HepG2 (cell line): ENCODE data around the gene UCK2. TPM values are rescaled to one million over a fixed set of nuclear protein-coding genes. Genes with fewer than 3 reads are reported as not detected.

Experiments
- ATAC-seq: fragments of 200-7000 bp; cut with Tn5 transposase; 3 replicates; pipeline ENCODE4 v1.9.1; 2020; ENCODE audit warnings: mild to moderate bottlenecking, moderate library complexity
- BruUV-seq: library from RNA; stranded (reverse); fragments of 400-500 nt; replicated peaks from 2 replicates; lab custom pipeline; 2021; lab: Mats Ljungman, UMichigan
- CTCF ChIA-PET: fragments of 300-600 bp; formaldehyde crosslinking; extraction: SDS; loops from one replicate; lab custom pipeline; 2021; ENCODE audit warnings: low total read pairs, inconsistent platforms, low intra/inter-chr PET ratio; lab: Yijun Ruan, JAX
- POLR2A ChIA-PET: fragments of 350-600 bp; sonication (Branson Sonifier 250); formaldehyde crosslinking; loops from one replicate; lab custom pipeline; 2020; ENCODE audit warnings: antibody characterized with exemption, inconsistent platforms; lab: Yijun Ruan, JAX
- DNase-seq: peaks from one replicate; pipeline ENCODE4 v3.0.0-alpha.2; 2015; ENCODE audit warnings: low spot score
- FAIRE-seq: peaks from 3 replicates; lab custom pipeline; 2011; peaks lifted over from hg19 to GRCh38; lab: Jason Lieb, UNC
- H2AFZ ChIP-seq: one replicate; pipeline ENCODE4 v1.6.1; 2011; ENCODE audit warnings: low read length, inconsistent platforms
- H3K27ac ChIP-seq: fragments of 300-600 bp; 3 replicates; pipeline ENCODE4 v1.8.0; 2011; ENCODE audit warnings: mixed run types, mild to moderate bottlenecking, mixed read lengths, low read length, inconsistent platforms; ENCODE audit not compliant: insufficient read depth; ENCODE audit errors: extremely low read length
- H3K27me3 ChIP-seq, 2 experiments: fragments of 200-600 bp in 1 of 2; 2 replicates in 1 of 2; 3 replicates in 1 of 2; pipeline versions ENCODE4 v1.6.0 to v1.8.0; 2011; ENCODE audit warnings: low read length in 2 of 2, mild to moderate bottlenecking in 2 of 2, moderate library complexity in 2 of 2, inconsistent platforms in 1 of 2; ENCODE audit not compliant: insufficient read depth in 2 of 2, control insufficient read depth in 1 of 2
- H3K36me3 ChIP-seq, 2 experiments: fragments of 200-600 bp in 1 of 2; replicated peaks in 1 of 2; 2 replicates in 1 of 2; 3 replicates in 1 of 2; pipeline versions ENCODE4 v1.5.1 to v1.8.0; 2011; ENCODE audit warnings: low read length in 2 of 2, inconsistent platforms in 1 of 2; ENCODE audit not compliant: insufficient read depth in 2 of 2, control insufficient read depth in 1 of 2
- H3K4me1 ChIP-seq: 2 replicates; pipeline ENCODE4 v1.5.1; 2012; ENCODE audit warnings: low read length, inconsistent platforms; ENCODE audit not compliant: insufficient read depth
- H3K4me2 ChIP-seq: 2 replicates; pipeline ENCODE4 v1.6.0; 2011; ENCODE audit warnings: low read depth, low read length, inconsistent platforms
- H3K4me3 ChIP-seq, 3 experiments: fragments of 200-600 bp in 1 of 3; sonication (generic), shearing (Covaris generic) in 1 of 3; replicated peaks in 1 of 3; 2 replicates each; pipeline ENCODE4 v1.5.1; 2011 to 2016; ENCODE audit warnings: low read length in 3 of 3, inconsistent platforms in 2 of 3, low read depth in 2 of 3, mild to moderate bottlenecking in 2 of 3, control low read depth in 1 of 3, mixed read lengths in 1 of 3; ENCODE audit not compliant: insufficient read depth in 1 of 3
- H3K79me2 ChIP-seq: one replicate; pipeline ENCODE4 v1.6.1; 2011; ENCODE audit warnings: low read length, inconsistent platforms; ENCODE audit not compliant: insufficient read depth
- H3K9ac ChIP-seq: 2 replicates; pipeline ENCODE4 v1.6.0; 2011; ENCODE audit warnings: mild to moderate bottlenecking, low read depth, low read length, inconsistent platforms; ENCODE audit not compliant: insufficient read depth
- H3K9me3 ChIP-seq: 2 replicates; pipeline ENCODE4 v1.5.1; 2012; ENCODE audit warnings: mild to moderate bottlenecking, low read length
- H4K20me1 ChIP-seq: 2 replicates; pipeline ENCODE4 v1.6.0; 2011; ENCODE audit warnings: inconsistent platforms, mild to moderate bottlenecking, low read length, moderate library complexity; ENCODE audit not compliant: insufficient read depth
- ATAD3A ChIP-seq: sonication (generic); formaldehyde crosslinking; IDR thresholded peaks from 2 replicates; pipeline ENCODE4 v1.4.0; 2020; ENCODE audit warnings: missing genetic modification reagents
- BATF2 ChIP-seq: sonication (generic); formaldehyde crosslinking; IDR thresholded peaks from 2 replicates; pipeline ENCODE4 v1.8.0; 2022; ENCODE audit warnings: mild to moderate bottlenecking, missing genetic modification reagents, moderate library complexity
- BCLAF1 ChIP-seq: fragments of 450-650 bp; IDR thresholded peaks from 2 replicates; pipeline ENCODE4 v1.6.1; 2017; ENCODE audit warnings: mild to moderate bottlenecking
- CBX2 ChIP-seq, 2 experiments: fragments of 200-600 bp in 1 of 2; sonication (generic); formaldehyde crosslinking in 1 of 2; IDR thresholded peaks; 2 replicates each; pipeline versions ENCODE4 v1.7.0 to v1.8.1; 2018 to 2022; ENCODE audit warnings: low read depth in 2 of 2, low read length in 1 of 2, mild to moderate bottlenecking in 1 of 2, missing genetic modification reagents in 1 of 2
- CEBPG ChIP-seq: IDR thresholded peaks from 2 replicates; pipeline ENCODE4 v1.6.1; 2016
- FOXA1 ChIP-seq, 2 experiments: fragments of 450-650 bp in 1 of 2; sonication (generic) in 1 of 2; formaldehyde crosslinking in 1 of 2; IDR thresholded peaks; 2 replicates each; pipeline versions ENCODE4 v1.4.0 to v1.6.1; 2016 to 2020; ENCODE audit warnings: missing genetic modification reagents in 1 of 2
- NCOR1 ChIP-seq: fragments of 200-600 bp; sonication (generic); IDR thresholded peaks from 2 replicates; pipeline ENCODE4 v1.7.0; 2017; ENCODE audit warnings: antibody characterized with exemption, low read length, borderline replicate concordance
- NFKB2 ChIP-seq: sonication (generic); formaldehyde crosslinking; IDR thresholded peaks from 2 replicates; pipeline ENCODE4 v1.4.0; 2020; ENCODE audit warnings: missing genetic modification reagents, borderline replicate concordance
- TBX2 ChIP-seq: sonication (generic); formaldehyde crosslinking; IDR thresholded peaks from 2 replicates; pipeline ENCODE4 v1.5.0; 2020; ENCODE audit warnings: missing genetic modification reagents, mild to moderate bottlenecking, borderline replicate concordance
- TIGD3 ChIP-seq: sonication (generic); formaldehyde crosslinking; IDR thresholded peaks from 2 replicates; pipeline ENCODE4 v1.5.1; 2020; ENCODE audit warnings: mild to moderate bottlenecking, missing genetic modification reagents, borderline replicate concordance
- TOE1 ChIP-seq: sonication (generic); formaldehyde crosslinking; IDR thresholded peaks from 2 replicates; pipeline ENCODE4 v1.4.0; 2020; ENCODE audit warnings: mild to moderate bottlenecking, missing genetic modification reagents
- U2AF2 ChIP-seq: fragments of 200-400 bp; formaldehyde crosslinking; IDR thresholded peaks from 2 replicates; pipeline ENCODE4 v1.6.1; 2017; ENCODE audit warnings: low read depth, mild to moderate bottlenecking, low read length
- ZGPAT ChIP-seq: IDR thresholded peaks from 2 replicates; pipeline ENCODE4 v1.6.1; 2016; ENCODE audit warnings: mild to moderate bottlenecking
- ZNF34 ChIP-seq: sonication (generic); formaldehyde crosslinking; IDR thresholded peaks from 2 replicates; pipeline ENCODE4 v1.4.0; 2020; ENCODE audit warnings: mild to moderate bottlenecking, missing genetic modification reagents, borderline replicate concordance
- ZNF431 ChIP-seq: sonication (generic); formaldehyde crosslinking; IDR thresholded peaks from 2 replicates; pipeline ENCODE4 v1.9.0; 2022; ENCODE audit warnings: missing genetic modification reagents, low read depth, mild to moderate bottlenecking, borderline replicate concordance
- ZNF724P ChIP-seq: sonication (generic); formaldehyde crosslinking; IDR thresholded peaks from 2 replicates; pipeline ENCODE4 v1.8.0; 2022; ENCODE audit warnings: missing genetic modification reagents, borderline replicate concordance
- WGBS: methylation state at CpG from one replicate; pipeline ENCODE4 v1.1.6; 2017; ENCODE audit warnings: low lambda C conversion rate; 5-methylcytosine and 5-hydroxymethylcytosine counted together
- in situ Hi-C: cut with HindIII; loops from 2 replicates; pipeline ENCODE4 v1.10.0; 2017; ENCODE audit warnings: low pct_unique_long_range_greater_than_20kb; ENCODE audit not compliant: extremely low pct_ligation_motif_present
- intact Hi-C: fragments of 100-400 bp; cut with micrococcal nuclease; formaldehyde crosslinking; loops from one replicate; pipeline ENCODE4 v1.10.0; 2022; ENCODE audit not compliant: unreplicated experiment
- polyA plus RNA-seq, 8 experiments: library from polyadenylated mRNA; depleted of rRNA in 3 of 8; stranded (reverse) in 7 of 8; unstranded in 1 of 8; fragments of >200 nt; fragmentation: Illumina TruSeq in 4 of 8; extraction: Trizol in 4 of 8; gene quantifications; 2 replicates each; pipeline versions ENCODE4 v1.2.1 to v1.2.3, GENCODE V29; 2011 to 2016; ENCODE audit warnings: low read depth in 4 of 8, missing spikeins in 1 of 8, mixed read lengths in 1 of 8; ENCODE audit not compliant: insufficient read depth in 1 of 8
- total RNA-seq, 5 experiments: library from RNA; depleted of rRNA; stranded (reverse); fragments of >200 nt; fragmentation: Illumina TruSeq; extraction: Trizol; gene quantifications; 2 replicates each; pipeline ENCODE4 v1.2.3, GENCODE V29; 2016; ENCODE audit warnings: low read depth in 1 of 5

UCK2 gene
- total and polyA plus RNA-seq, 2 of the 13 experiments (the other 11 are each of a cell fraction or from before 2014, with no cell fraction given), result 64.3 to 78.0 TPM

GRCh38 chr1:165856021-165856420, 28.6 kb downstream of the UCK2 start:
- no peaks in the 10 kb centered on the region for H3K27me3 ChIP-seq
- H3K79me2 ChIP-seq, result peaks cover 95% of the 10 kb centered on the region
- TF ChIP-seq ZNF431 (CRISPR knock-in tag) (no peak), BATF2 (CRISPR knock-in tag) (no peak), FOXA1 (IDR thresholded peaks at IDR 0.05) (no peak), FOXA1 (CRISPR knock-in tag; IDR thresholded peaks at IDR 0.05) (no peak), TOE1 (no peak), CEBPG (no peak), BCLAF1 (no peak), CBX2 (IDR thresholded peaks at IDR 0.05; ENCODE audit: low read depth, low read length) (no peak), CBX2 (CRISPR knock-in tag; IDR thresholded peaks at IDR 0.05; ENCODE audit: low read depth) (no peak), ZNF34 (no peak), NCOR1 (no peak), ZNF724P (CRISPR knock-in tag) (no peak), ATAD3A (CRISPR knock-in tag) (no peak), U2AF2 (no peak), TIGD3 (no peak), TBX2 (CRISPR knock-in tag) (no peak), ZGPAT (CRISPR knock-in tag) (no peak), NFKB2 (CRISPR knock-in tag) (no peak)
- peaks cover 65% of the 10 kb centered on the region for H4K20me1 ChIP-seq
- ATAC-seq (no peak), DNase-seq (no peak), FAIRE-seq (no peak)
- BruUV-seq, result no TSS peak
- in situ Hi-C loops, result no loop called here
- no peak overlapping the region for H3K4me3 ChIP-seq
- intact Hi-C loops, result no loop called here
- H3K36me3 ChIP-seq, result no peaks in the 10 kb centered on the region
- no peak overlapping the region for H2AFZ ChIP-seq
- WGBS, result 85% methylated on average over 3 of the region's 3 CpGs
- no peaks in the 10 kb centered on the region for H3K9me3 ChIP-seq
- ChIA-PET POLR2A (interaction anchor here (1.3 to 3.4 kb wide), 2 partner anchors 27 to 87 kb away, joined by 6 to 12 read pairs; partner anchors contain the start of gene TMCO1), CTCF (no interaction called here)
- no peak overlapping the region for H3K4me2 ChIP-seq
- H3K9ac ChIP-seq, result no peak overlapping the region
- H3K4me1 ChIP-seq, result peaks cover 73% of the 10 kb centered on the region
- H3K27ac ChIP-seq, result no peak overlapping the region
